Raji (cell line): ENCODE measurements around the gene RNF34.

Source experiments
- POLR2A ChIP-seq: IDR thresholded peaks from 2 replicates; pipeline ENCODE4 v1.6.1; 2011; ENCODE audit warnings: low read depth, low read length, control low read depth; ENCODE audit not compliant: insufficient read depth

RNF34 gene

GRCh38 chr12:121379945-121380344, 20.0 kb upstream of the RNF34 start:
- TF ChIP-seq POLR2A = no peak

- TF ChIP-seq POLR2A = no peak
These were observed 16.3 kb upstream of the RNF34 start for GRCh38 chr12:121383601-121384021.

- TF ChIP-seq POLR2A = no peak
These were observed 11.4 kb upstream of the RNF34 start for GRCh38 chr12:121388421-121388981.

- no peak for TF ChIP-seq POLR2A
These were observed 9.1 kb upstream of the RNF34 start for GRCh38 chr12:121390856-121391255.

GRCh38 chr12:121391619-121392324, 8.1 kb upstream of the RNF34 start:
- TF ChIP-seq POLR2A = no peak

GRCh38 chr12:121392325-121392716, 7.6 kb upstream of the RNF34 start:
- no peak for TF ChIP-seq POLR2A

GRCh38 chr12:121397521-121397920, 2.4 kb upstream of the RNF34 start:
- no peak for TF ChIP-seq POLR2A

- TF ChIP-seq POLR2A = no peak
These were observed 1.6 kb upstream of the RNF34 start for GRCh38 chr12:121398355-121398754.

GRCh38 chr12:121400332-121401139, 618 bp downstream of the RNF34 start:
- TF ChIP-seq POLR2A = no peak

GRCh38 chr12:121403721-121404120, 3.8 kb downstream of the RNF34 start:
- no peak for TF ChIP-seq POLR2A

GRCh38 chr12:121404734-121405133, 4.8 kb downstream of the RNF34 start:
- TF ChIP-seq POLR2A = no peak

GRCh38 chr12:121405211-121405610, 5.3 kb downstream of the RNF34 start:
- no peak for TF ChIP-seq POLR2A

- no peak for TF ChIP-seq POLR2A
These were observed 14.0 kb downstream of the RNF34 start for GRCh38 chr12:121413917-121414316.

- no peak for TF ChIP-seq POLR2A
These were observed 17.9 kb downstream of the RNF34 start for GRCh38 chr12:121417847-121418246.

- TF ChIP-seq POLR2A = no peak
These were observed 20.2 kb downstream of the RNF34 start for GRCh38 chr12:121420109-121420508.

GRCh38 chr12:121423253-121423652, 23.3 kb downstream of the RNF34 start:
- no peak for TF ChIP-seq POLR2A
